H1 (cell line): ENCODE data around the gene RARB.

Experiments used
- ASH2L ChIP-seq: fragments of 200-600, 300-600 bp; sonication (generic); IDR thresholded peaks from one replicate; pipeline ENCODE4 v1.7.1; 2017; ENCODE audit warnings: low read length
- CTCF ChIP-seq, 3 experiments: IDR thresholded peaks; 1 replicate in 2 of 3; 2 replicates in 1 of 3; pipeline versions ENCODE4 v1.5.1 to v1.6.1; 2011; ENCODE audit warnings: low read length in 3 of 3, mild to moderate bottlenecking in 3 of 3, inconsistent platforms in 2 of 3, low read depth in 1 of 3, moderate library complexity in 1 of 3; ENCODE audit not compliant: insufficient read depth in 1 of 3; ENCODE audit errors: control extremely low read depth in 1 of 3
- SIN3A ChIP-seq, 2 experiments: IDR thresholded peaks in 1 of 2; conservative IDR thresholded peaks in 1 of 2; 2 replicates each; pipeline ENCODE4 v1.6.1; 2011 to 2012; ENCODE audit warnings: low read length in 2 of 2, improper control_type of control experiment in 1 of 2, low read depth in 1 of 2, mild to moderate bottlenecking in 1 of 2
- TAF1 ChIP-seq: IDR thresholded peaks from 2 replicates; pipeline ENCODE4 v1.6.1; 2011; ENCODE audit warnings: mild to moderate bottlenecking, low read depth, low read length
- TBP ChIP-seq: IDR thresholded peaks from 2 replicates; pipeline ENCODE4 v1.6.1; 2011; ENCODE audit warnings: low read depth, low read length, improper control_type of control experiment
- YY1 ChIP-seq: IDR thresholded peaks from 2 replicates; pipeline ENCODE4 v1.6.1; 2011; ENCODE audit warnings: low read depth, mild to moderate bottlenecking, low read length

GRCh38 chr3:25447925-25448324 is 19.9 kb downstream of the RARB start:
- TF ChIP-seq ASH2L (no peak), SIN3A (conservative IDR thresholded peaks at IDR 0.05 in 1 of 2, IDR thresholded peaks at IDR 0.05 in 1 of 2; ENCODE audit: low read depth in 1 of 2, low read length in 2 of 2) (no peak), TBP (no peak), YY1 (no peak), TAF1 (no peak), CTCF (IDR thresholded peaks at IDR 0.05; ENCODE audit: control extremely low read depth in 1 of 3, insufficient read depth in 1 of 3, low read depth in 1 of 3, low read length in 3 of 3) (no peak)
